ENCODE data around the gene ZNF20.

ZNF20 gene

DNA sequence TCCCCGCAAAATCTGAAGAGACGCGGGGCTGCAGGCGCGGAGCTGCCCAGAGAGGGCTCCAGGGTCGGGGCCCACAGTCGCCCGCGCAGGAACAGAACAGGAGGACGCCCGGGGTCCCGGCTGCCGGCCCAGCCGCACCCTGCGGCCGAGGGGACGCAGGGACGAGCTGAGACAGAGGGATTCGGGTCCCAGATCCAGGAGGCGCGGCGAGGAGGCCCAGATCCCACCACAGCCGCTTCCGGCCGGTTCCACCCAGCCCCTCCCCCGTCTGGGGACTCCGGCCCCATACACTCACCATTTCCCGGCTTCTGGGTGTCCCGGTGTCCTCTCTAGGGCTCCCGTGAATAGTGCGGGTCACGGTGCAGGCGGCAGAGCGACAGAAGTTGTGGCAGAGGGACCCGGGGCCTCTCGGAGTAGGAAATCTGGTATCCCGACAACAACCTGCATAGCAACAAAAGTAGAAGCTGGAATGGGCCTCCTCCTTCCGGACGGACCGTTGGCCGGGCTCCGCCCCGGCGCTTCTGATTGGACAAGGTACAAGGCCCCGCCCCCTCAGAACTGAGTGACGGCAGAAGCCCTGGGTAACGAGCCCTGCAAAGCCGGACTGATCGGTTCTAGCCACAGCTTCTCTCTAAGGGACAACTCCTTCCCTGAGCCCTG, at the start of gene ZNF20:
Gene ZNF20, minus strand, starts transcription at position 466 of the 660 bp plus-strand sequence. Its CDS starts 168 bp downstream, at position 298.
- DNase-seq (ENCODE audit: low spot score): peak; percentile 98

DNA sequence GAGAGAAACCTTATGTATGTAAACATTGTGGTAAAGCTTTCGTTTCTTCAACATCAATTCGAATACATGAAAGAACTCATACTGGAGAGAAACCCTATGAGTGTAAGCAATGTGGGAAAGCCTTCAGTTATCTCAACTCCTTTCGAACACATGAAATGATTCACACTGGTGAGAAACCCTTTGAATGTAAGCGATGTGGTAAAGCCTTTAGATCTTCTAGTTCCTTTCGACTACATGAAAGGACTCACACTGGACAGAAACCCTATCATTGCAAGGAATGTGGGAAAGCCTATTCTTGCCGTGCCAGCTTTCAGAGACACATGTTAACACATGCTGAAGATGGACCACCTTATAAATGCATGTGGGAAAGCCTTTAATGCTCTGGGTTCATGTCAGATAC, 47.5 kb upstream of the ZNF20 start:
- DNase-seq (ENCODE audit: low spot score): no peak

DNA sequence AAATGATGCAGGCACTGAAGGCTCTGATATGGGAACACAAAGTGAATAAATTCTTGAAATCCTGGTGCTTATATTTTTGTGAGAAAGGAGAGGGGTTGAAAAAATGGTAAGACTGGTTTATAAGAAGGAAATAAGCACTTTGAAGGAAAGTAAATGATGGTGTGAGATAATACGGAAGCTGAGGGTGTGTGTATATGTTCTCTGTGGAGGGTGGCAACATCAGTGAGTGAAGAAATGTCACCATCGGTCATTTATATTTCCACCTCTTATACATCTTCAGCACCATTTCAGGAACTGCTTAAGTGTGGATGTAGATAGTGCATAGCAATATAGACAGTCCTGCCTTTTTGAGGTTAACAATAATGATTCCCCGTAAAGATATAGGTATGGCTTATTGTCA, 40.2 kb upstream of the ZNF20 start:
- DNase-seq (ENCODE audit: low spot score): no peak

DNA sequence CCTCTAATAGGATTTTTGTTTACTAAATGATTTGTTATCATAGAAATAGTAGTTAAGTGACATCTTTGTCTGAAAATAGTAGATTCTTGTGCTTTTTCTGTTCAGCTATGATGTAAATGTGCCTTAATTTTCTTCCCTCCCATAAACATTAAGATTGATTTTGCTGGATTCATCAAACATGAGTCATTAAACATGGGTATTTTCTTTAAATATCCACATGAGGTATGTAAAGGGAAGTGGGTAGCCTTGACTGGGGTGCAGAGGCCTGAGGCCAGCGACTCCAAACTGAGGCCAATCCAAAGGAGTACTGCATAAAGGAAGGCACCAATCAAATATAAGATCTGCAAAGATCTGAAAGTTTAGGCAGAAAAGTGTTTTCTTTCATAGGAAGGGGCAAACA, 26.5 kb upstream of the ZNF20 start:
- no peak for DNase-seq (ENCODE audit: low spot score)

DNA sequence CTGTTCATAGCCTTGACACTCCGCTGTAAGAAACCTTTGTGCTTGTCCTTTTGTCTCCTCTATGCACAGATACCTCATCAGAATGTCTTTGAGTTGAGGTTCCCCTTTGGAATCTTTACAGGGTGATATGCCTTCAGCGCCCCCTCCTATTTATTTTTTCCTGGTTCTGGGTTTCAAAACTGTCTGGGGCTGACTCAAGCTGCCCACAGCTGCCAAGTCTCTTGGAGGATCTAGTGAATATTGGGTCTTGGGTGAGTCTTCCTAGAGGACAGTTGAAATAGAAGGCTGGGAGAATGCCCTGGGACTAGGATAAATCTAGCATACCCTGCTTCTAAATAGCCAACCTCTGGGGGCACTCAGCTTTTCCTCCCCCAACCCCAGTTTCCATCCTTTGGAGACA, 23.7 kb upstream of the ZNF20 start:
- DNase-seq (ENCODE audit: low spot score): peak; percentile 59

DNA sequence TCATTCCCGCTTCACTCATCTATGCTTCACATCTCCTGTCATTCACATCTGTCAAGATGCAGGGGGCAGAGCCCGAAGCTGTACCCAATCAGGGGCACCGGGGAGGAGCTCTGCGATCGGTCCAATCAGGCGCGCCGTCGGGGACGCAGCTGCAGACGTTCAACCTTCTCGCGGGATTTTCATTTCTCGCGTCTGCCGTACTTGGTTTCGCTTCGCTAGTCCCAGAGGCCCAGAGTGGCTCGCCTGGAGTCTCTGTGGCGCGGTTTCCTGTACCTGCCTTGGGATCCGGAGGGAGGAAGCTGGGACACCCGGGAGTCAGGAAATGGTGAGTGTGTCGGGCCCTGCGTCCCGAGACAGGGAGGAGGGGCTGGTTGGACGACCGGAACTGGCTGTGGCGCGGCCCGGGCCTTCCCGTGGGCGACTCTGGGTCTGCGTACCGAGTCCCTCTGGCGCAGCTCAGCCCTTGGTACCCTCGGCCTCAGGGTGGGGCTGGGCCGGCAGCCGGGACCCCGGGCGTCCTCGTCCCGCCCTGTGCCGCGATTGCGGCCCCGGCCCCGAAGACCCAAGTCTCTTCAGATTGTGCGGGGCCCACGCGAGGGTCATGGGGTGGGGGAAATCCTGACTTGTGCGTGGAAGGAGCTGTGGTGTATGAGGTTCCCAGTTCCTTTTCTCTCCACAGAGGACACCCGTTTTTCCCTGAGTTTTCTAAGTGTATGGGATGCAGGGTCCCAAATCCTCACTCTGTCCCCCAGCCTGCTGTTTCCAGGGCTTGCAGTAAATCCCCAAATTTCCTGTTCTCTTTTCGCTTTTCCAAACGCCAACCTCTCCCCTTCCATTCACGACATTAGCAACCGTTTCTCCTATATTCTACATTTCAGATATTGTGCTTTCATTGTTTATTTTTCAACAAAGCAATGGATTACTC, 23.0 kb upstream of the ZNF20 start, which contains the start of gene ZNF136:
Gene ZNF136, plus strand, starts transcription at position 215 of the 925 bp plus-strand sequence. Its CDS starts 108 bp downstream, at position 323.
- DNase-seq (ENCODE audit: low spot score): peak; percentile 99

DNA sequence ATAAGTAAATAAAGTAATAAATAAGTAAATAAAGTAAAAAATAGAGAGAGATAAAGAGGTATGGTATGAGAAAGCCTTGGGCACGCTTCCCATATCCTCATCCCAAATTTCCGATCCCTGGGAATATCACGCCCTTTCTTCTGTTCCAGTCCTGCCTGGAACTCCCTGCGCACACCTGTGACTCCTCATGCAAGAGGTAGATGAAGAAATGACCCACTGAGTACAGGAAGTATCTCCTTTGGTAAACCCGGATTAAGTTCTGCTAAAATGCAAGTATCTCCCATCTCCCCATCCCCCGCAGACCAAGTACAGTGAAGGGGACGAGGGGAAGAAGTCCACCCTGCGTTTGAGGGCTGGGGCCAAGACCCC, 22.3 kb upstream of the ZNF20 start:
- no peak for DNase-seq (ENCODE audit: low spot score)

DNA sequence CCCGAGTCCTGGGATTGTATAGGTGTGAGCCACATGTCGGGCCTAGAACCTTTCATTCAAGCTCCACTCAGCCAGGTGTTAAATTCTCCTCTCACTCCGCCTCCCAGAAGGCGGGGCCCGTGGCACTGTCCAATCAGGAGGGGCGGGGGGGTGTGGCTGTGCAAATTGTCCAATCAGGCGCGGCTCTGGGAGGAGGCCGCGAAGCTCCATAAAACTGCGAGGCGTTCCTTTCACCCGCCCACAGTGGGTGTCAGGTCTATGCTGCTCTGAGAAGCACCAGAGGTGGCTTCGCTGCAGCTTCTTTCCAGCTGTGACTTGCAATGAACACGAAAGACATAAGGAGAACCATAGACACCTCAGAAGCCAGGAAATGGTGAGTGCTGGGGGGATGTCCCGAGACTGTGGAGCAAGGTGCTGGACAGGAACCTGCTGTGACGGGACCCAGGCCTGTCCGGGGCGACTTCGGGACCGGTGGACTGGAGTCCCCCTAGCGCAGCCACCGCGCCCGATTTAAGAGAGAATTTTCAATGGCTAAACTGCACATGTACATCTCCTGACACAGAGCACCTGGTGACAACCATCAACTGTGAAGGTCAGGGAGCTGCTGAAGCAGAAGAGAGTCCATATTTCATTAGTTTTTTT, 19.7 kb upstream of the ZNF20 start:
- no peak for DNase-seq (ENCODE audit: low spot score)

DNA sequence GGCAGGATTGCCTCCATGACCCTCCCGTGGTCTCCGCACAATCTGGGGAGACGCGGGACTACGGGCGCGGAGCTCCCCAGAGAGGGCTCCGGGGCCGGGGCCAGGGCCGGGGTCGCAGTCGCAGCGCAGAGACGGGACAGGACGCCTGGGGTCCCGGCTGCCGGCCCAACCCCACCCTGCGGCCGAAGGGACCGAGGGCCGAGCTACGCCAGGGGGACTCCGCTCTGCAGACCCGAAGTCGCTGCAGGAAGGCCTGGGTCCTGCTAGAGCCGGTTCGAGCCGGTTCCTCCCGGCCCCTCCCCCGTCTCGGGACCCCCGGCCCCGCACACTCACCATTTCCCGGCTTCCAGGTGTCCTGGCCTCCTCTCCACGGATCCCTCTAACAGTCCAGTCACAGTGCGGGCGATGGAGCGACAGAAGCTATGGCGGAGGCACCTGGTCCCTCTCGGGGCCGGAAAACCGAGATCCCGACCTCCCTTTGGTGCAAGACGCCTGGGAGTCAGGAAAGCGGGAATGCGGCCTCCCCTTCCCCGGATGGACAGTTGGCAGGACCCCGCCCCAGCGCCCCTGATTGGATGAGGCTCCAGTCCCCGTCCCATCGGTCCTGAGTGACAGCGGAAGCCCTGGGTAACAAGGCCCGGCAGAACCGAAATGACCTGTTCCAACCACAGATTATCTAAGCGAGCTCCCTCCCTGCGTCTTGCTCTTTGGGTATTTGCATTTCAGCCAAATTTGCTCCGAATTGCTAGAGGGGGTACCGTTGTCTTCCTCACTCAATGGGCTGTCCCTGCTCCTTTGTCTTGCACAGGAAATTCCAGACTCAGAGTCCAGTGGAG, 16.3 kb upstream of the ZNF20 start, which contains the start of gene ZNF625:
Gene ZNF625, minus strand, starts transcription at position 512 of the 836 bp plus-strand sequence. Its CDS starts 176 bp downstream, at position 336.
- DNase-seq (ENCODE audit: low spot score): peak; percentile 90

DNA sequence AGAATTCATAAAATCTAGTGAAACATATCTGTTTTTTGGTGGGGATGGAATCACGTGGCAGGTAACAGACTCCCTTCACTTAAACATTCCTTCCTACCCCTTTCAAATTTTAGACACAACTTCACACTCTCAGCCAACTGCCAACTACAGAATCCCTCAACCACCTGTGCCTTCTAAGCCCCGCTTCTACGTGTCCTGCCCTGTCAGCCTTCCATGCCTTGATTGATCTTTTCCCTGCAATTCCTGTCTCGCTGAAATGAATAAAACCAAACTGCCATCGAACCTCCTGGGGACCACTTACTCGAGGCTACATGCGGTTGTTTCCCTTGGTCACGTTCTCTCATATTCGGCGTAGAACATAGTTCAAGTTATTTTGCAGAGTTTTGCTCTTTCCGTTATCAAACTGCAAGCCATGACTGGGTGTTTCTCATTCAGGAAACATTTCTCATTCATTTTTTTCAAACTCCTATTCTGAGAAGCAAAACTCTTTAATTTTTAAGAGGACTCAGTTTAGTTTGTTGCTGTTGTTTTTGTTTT, 15.2 kb upstream of the ZNF20 start:
- peak; percentile 9 for DNase-seq (ENCODE audit: low spot score)

DNA sequence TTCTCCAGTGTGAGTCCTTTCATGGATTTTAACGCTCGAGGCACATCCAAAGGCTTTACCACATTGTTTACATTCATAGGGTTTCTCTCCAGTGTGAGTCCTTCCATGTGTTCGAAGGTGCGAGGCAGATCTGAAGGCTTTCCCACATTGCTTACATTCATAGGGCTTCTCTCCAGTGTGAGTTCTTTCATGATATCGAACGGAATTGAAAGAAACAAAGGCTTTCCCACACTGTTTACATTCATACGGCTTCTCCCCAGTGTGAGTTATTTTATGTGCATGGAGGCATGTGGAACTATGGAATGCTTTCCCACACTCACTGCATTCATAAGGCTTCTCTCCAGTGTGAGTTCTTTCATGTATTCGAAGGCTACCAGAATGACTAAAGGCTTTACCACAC, 5.2 kb upstream of the ZNF20 start:
- no peak for DNase-seq (ENCODE audit: low spot score)

DNA sequence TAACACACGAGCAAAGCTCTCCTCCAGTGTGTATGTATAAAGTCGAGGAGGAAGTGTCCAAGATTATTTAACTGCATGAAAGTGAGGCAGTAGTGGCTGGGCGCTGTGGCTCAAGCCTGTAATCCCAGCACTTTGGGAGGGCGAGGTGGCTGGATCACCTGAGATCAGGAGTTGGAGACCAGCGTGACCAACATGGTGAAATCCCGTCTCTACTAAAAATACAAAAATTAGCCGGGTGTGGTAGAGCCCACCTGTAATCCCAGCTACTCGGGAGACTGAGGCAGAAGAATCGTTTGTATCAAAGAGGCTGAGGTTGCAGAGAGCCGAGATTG, 1.2 kb upstream of the ZNF20 start:
- no peak for DNase-seq (ENCODE audit: low spot score)

DNA sequence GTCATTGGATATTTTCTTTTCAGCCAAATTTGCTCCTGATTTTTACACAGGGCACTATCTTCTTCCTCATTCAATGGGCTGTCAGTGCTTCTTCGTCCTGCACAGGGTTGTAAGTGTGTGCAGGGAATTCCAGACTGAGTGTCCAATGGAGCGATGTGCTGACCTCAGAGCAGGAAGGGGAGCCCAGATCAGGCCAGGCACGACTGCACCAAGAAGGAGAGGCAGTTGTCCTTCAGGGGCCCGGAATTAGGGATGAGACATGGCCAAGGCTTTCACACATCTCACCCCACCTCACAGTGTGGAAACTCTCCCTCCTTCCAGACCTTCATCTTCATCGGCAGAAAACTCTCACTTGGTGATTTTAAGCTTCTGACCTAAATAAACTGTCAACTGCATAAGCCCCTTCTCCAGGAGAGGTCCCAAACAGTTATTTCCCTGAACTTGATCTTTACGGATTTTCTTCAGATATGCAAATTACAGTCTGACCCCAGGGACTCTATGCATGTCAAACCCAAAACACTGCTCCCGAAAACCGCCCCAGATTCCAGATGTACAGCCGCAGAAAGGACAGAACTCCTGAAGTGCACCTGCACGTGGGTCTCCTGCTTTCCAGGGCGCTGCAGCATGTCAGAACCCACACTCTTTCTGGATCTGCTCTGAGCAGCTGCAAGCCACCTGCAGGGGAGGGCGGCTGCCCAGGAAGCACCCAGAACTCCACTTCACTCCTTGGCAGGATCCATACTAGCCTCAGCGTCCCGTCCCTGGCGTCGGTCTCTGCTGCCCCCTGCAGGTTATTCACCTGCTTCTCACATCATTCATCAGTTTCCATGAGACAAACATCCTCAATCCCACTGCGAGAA, 625 bp upstream of the ZNF20 start:
- DNase-seq (ENCODE audit: low spot score): peak; percentile 89

DNA sequence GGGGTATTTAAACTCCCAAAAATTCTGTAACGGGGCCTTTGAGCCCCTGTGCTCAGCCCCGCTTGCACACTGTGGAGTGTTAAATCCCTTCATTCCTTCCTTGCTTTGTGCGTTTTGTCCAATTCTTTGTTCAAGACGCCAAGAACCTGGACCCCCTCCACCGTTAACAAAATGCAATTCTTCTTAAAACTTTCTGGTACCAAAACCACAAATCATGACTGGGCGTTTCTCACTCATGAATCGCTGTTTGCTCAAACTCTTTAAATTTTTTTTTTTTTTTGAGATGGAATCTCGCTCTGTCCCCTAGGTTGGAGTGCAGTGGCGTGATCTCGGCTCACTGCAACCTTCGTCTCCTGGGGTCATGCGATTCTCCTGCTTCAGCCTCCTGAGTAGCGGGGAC, 881 bp downstream of the ZNF20 start:
- DNase-seq (ENCODE audit: low spot score): no peak

DNA sequence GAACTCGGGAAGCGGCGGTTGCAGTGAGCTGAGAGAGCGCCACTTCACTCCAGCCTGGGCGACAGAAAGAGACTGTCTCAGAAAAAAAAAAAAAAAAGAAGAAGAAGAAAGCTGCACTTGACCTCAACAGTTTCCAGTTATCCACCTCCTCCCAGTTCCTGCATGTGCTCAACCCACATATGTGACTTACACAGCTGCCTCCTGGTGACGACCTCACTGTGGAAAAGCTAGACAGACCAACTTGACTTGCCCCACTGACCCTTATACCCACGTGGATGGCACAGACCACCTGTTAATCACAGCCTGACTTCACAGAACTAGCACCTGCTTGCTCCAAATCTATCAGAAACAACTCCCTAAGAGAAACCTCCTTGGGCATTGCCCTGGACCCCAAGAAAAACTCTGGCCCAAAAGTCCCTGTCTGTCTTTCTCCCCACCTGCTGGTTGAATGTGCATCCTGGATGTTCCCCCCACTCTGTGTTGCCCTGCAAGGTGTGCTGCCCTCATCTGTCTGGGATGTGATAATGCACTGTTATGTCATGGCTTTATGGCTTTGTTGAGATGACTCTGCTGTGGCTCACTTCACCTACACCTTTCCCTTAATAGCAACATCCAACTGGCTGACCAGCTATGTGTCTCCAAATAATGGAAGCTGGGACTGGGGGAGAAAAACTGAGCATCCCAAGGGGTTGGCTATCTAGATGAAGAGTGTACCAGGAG, 2.8 kb downstream of the ZNF20 start:
- no peak for DNase-seq (ENCODE audit: low spot score)

DNA sequence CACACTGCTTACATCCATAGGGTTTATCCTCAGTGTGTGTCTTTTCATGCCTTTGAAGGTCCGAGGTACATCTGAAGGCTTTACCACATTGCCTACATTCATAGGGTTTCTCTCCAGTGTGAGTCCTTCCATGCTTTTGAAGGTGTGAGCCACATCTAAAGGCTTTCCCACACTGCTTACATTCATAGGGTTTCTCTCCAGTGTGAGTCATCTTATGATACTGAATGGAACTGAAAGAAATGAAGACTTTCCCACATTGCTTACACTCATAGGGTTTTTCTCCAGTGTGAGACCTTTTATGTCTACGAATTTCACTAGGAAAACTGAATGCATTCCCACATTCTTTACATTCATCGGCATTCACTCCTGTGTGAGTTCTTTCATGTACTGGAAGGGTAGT, 7.1 kb downstream of the ZNF20 start:
- no peak for DNase-seq (ENCODE audit: low spot score)

DNA sequence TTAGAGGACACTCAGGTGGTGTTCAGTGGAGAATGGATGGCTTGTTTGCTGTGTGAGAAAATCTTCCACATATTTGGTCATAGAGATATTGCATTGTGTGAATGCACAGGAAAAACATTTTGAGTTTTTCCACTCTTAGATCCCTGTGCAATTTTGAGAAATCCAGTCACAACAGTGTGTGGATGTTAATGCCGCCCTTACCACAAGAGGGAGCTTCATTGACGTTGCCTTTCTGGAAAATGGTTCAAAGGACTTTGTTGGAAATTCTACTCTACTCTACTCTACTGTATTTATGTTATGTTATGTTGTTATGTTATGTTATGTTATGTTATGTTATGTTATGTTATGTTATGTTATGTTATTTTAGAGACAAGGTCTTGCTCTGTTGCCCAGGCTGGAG, 13.4 kb downstream of the ZNF20 start:
- peak; percentile 43 for DNase-seq (ENCODE audit: low spot score)

DNA sequence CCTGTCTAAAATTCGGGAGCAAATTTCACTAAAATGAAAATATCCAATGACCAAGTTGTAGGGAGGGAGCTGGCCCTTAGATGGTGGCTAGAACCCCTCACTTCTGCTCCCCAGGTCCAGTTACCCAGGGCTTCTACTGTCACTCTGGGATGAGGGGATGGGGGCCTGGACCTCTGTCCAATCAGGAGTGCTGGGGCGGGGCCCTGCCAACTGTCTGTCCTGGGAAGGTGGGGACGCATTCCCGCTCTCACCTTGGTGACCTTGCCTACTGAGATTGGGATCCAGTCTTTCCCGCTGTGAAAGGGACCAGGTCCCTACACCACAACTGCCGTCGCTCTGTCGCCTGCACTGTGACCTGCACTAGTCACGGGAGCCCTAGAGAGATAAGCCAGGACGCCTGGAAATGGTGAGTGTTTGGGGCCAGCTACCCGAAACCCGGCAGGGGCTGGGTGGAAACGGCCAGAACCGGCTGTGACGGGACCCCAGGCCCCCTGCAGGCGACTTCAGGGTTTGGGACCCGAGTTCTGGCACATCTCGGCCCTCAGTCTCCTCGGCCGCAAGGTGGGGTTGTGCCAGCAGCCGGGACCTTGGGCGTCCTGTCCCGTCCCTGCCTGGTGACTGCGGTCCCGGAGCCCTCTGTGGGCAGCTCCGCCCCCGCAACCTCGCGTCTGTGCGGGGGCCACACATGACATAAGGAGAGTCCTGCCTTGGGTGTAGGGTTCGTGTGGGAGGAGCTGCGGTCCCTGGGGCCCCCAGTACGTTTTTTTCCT, 22.8 kb downstream of the ZNF20 start:
- DNase-seq (ENCODE audit: low spot score): no peak

DNA sequence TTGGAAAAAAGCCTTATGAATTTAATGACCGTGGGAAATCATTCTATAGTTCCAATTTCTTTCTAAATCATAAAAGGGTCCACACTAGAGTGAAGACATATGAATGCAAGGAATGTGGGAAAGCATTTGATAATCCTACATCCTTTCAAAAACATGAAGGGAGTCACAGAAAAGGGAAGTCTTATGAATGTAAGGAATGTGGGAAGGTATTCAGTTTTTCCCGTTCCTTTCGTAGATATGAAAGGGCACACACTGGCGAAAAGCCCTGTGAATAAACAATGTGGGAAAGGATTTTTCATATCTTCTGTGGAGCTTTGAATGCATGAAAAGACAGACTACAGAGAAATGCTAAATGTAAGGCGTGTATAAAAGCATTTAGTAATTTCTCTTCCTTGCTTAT, 27.0 kb downstream of the ZNF20 start:
- no peak for DNase-seq (ENCODE audit: low spot score)

All from AG20443 (cell line).